ENCODE results near the gene OR2Z1.

The OR2Z1 gene

GRCh38 chr19:8721334-8721733 lies at the start of gene OR2Z1:
Gene OR2Z1, plus strand, starts transcription at chr19:8721634. Its CDS starts 9,395 bp downstream, at chr19:8731029.
- no peak within 1 kb of the TSS for H3K9ac ChIP-seq (ENCODE audit: low read depth, low read length)
- H3K9me3 ChIP-seq (ENCODE audit: insufficient read depth, low read depth, low read length) = peaks cover 72% of the 10 kb centered on the region
- no peaks in the 10 kb centered on the region for H3K27me3 ChIP-seq (ENCODE audit: insufficient read depth, low read length)
- no peak within 1 kb of the TSS for H3K4me3 ChIP-seq (ENCODE audit: low read length)
- no peaks in the 10 kb centered on the region for H3K36me3 ChIP-seq (ENCODE audit: insufficient read depth, low read depth, low read length)
- H3K27ac ChIP-seq (ENCODE audit: low read length) = no peak within 1 kb of the TSS
- no peaks in the 10 kb centered on the region for H3K4me1 ChIP-seq (ENCODE audit: insufficient read depth, low read length)

GRCh38 chr19:8673276-8673891 lies 48.0 kb upstream of the OR2Z1 start:
- Histone ChIP-seq H3K4me1 (ENCODE audit: insufficient read depth, low read length) (no peaks in the 10 kb centered on the region), H3K9me3 (ENCODE audit: insufficient read depth, low read depth, low read length) (peaks cover 5% of the 10 kb centered on the region), H3K9ac (ENCODE audit: low read depth, low read length) (no peak overlapping the region), H3K27ac (ENCODE audit: low read length) (no peak overlapping the region), H3K27me3 (ENCODE audit: insufficient read depth, low read length) (no peaks in the 10 kb centered on the region), H3K36me3 (ENCODE audit: insufficient read depth, low read depth, low read length) (no peaks in the 10 kb centered on the region), H3K4me3 (ENCODE audit: low read length) (no peak overlapping the region)

GRCh38 chr19:8675066-8675465 lies 46.4 kb upstream of the OR2Z1 start:
- H3K27ac ChIP-seq (ENCODE audit: low read length) = no peak overlapping the region
- no peaks in the 10 kb centered on the region for H3K36me3 ChIP-seq (ENCODE audit: insufficient read depth, low read depth, low read length)
- H3K27me3 ChIP-seq (ENCODE audit: insufficient read depth, low read length) = no peaks in the 10 kb centered on the region
- peaks cover 10% of the 10 kb centered on the region for H3K9me3 ChIP-seq (ENCODE audit: insufficient read depth, low read depth, low read length)
- no peaks in the 10 kb centered on the region for H3K4me1 ChIP-seq (ENCODE audit: insufficient read depth, low read length)
- H3K4me3 ChIP-seq (ENCODE audit: low read length) = no peak overlapping the region
- no peak overlapping the region for H3K9ac ChIP-seq (ENCODE audit: low read depth, low read length)

- no peak overlapping the region for H3K9ac ChIP-seq (ENCODE audit: low read depth, low read length)
- H3K36me3 ChIP-seq (ENCODE audit: insufficient read depth, low read depth, low read length) = no peaks in the 10 kb centered on the region
- no peak overlapping the region for H3K4me3 ChIP-seq (ENCODE audit: low read length)
- no peaks in the 10 kb centered on the region for H3K27me3 ChIP-seq (ENCODE audit: insufficient read depth, low read length)
- H3K4me1 ChIP-seq (ENCODE audit: insufficient read depth, low read length) = no peaks in the 10 kb centered on the region
- H3K9me3 ChIP-seq (ENCODE audit: insufficient read depth, low read depth, low read length) = peaks cover 10% of the 10 kb centered on the region
- no peak overlapping the region for H3K27ac ChIP-seq (ENCODE audit: low read length)
These were observed 43.1 kb upstream of the OR2Z1 start for GRCh38 chr19:8678244-8678807.

GRCh38 chr19:8680676-8681344 lies 40.6 kb upstream of the OR2Z1 start:
- Histone ChIP-seq H3K9ac (ENCODE audit: low read depth, low read length) (no peak overlapping the region), H3K27ac (ENCODE audit: low read length) (no peak overlapping the region), H3K4me1 (ENCODE audit: insufficient read depth, low read length) (no peaks in the 10 kb centered on the region), H3K4me3 (ENCODE audit: low read length) (no peak overlapping the region), H3K27me3 (ENCODE audit: insufficient read depth, low read length) (no peaks in the 10 kb centered on the region), H3K9me3 (ENCODE audit: insufficient read depth, low read depth, low read length) (peaks cover 10% of the 10 kb centered on the region), H3K36me3 (ENCODE audit: insufficient read depth, low read depth, low read length) (no peaks in the 10 kb centered on the region)

- H3K9ac ChIP-seq (ENCODE audit: low read depth, low read length) = no peak overlapping the region
- H3K4me3 ChIP-seq (ENCODE audit: low read length) = no peak overlapping the region
- H3K4me1 ChIP-seq (ENCODE audit: insufficient read depth, low read length) = no peaks in the 10 kb centered on the region
- H3K9me3 ChIP-seq (ENCODE audit: insufficient read depth, low read depth, low read length) = peaks cover 10% of the 10 kb centered on the region
- no peaks in the 10 kb centered on the region for H3K27me3 ChIP-seq (ENCODE audit: insufficient read depth, low read length)
- no peak overlapping the region for H3K27ac ChIP-seq (ENCODE audit: low read length)
- no peaks in the 10 kb centered on the region for H3K36me3 ChIP-seq (ENCODE audit: insufficient read depth, low read depth, low read length)
These were observed 39.9 kb upstream of the OR2Z1 start for GRCh38 chr19:8681345-8682029.

GRCh38 chr19:8682472-8682871 lies 39.0 kb upstream of the OR2Z1 start:
- peaks cover 10% of the 10 kb centered on the region for H3K9me3 ChIP-seq (ENCODE audit: insufficient read depth, low read depth, low read length)
- no peak overlapping the region for H3K27ac ChIP-seq (ENCODE audit: low read length)

GRCh38 chr19:8682931-8683330 lies 38.5 kb upstream of the OR2Z1 start:
- no peaks in the 10 kb centered on the region for H3K27me3 ChIP-seq (ENCODE audit: insufficient read depth, low read length)
- H3K27ac ChIP-seq (ENCODE audit: low read length) = no peak overlapping the region
- no peaks in the 10 kb centered on the region for H3K36me3 ChIP-seq (ENCODE audit: insufficient read depth, low read depth, low read length)
- H3K4me3 ChIP-seq (ENCODE audit: low read length) = no peak overlapping the region
- no peak overlapping the region for H3K9ac ChIP-seq (ENCODE audit: low read depth, low read length)
- H3K9me3 ChIP-seq (ENCODE audit: insufficient read depth, low read depth, low read length) = peaks cover 5% of the 10 kb centered on the region
- no peaks in the 10 kb centered on the region for H3K4me1 ChIP-seq (ENCODE audit: insufficient read depth, low read length)

More at GRCh38 chr19:8682472-8682871, 39.0 kb upstream of the OR2Z1 start:
- Histone ChIP-seq H3K4me3 (ENCODE audit: low read length) (no peak overlapping the region), H3K4me1 (ENCODE audit: insufficient read depth, low read length) (no peaks in the 10 kb centered on the region), H3K27me3 (ENCODE audit: insufficient read depth, low read length) (no peaks in the 10 kb centered on the region), H3K36me3 (ENCODE audit: insufficient read depth, low read depth, low read length) (no peaks in the 10 kb centered on the region), H3K9ac (ENCODE audit: low read depth, low read length) (no peak overlapping the region)

- Histone ChIP-seq H3K4me1 (ENCODE audit: insufficient read depth, low read length) (no peaks in the 10 kb centered on the region), H3K4me3 (ENCODE audit: low read length) (no peak overlapping the region), H3K9ac (ENCODE audit: low read depth, low read length) (no peak overlapping the region), H3K27me3 (ENCODE audit: insufficient read depth, low read length) (no peaks in the 10 kb centered on the region), H3K36me3 (ENCODE audit: insufficient read depth, low read depth, low read length) (no peaks in the 10 kb centered on the region), H3K27ac (ENCODE audit: low read length) (no peak overlapping the region), H3K9me3 (ENCODE audit: insufficient read depth, low read depth, low read length) (peaks cover 4% of the 10 kb centered on the region; the same call in 1 of the 2 replicates)
These were observed 37.2 kb upstream of the OR2Z1 start for GRCh38 chr19:8684001-8684902.

GRCh38 chr19:8686549-8686948 lies 34.9 kb upstream of the OR2Z1 start:
- no peak overlapping the region for H3K27ac ChIP-seq (ENCODE audit: low read length)
- H3K27me3 ChIP-seq (ENCODE audit: insufficient read depth, low read length) = no peaks in the 10 kb centered on the region
- no peaks in the 10 kb centered on the region for H3K4me1 ChIP-seq (ENCODE audit: insufficient read depth, low read length)
- H3K9me3 ChIP-seq (ENCODE audit: insufficient read depth, low read depth, low read length) = no peaks in the 10 kb centered on the region
- no peak overlapping the region for H3K9ac ChIP-seq (ENCODE audit: low read depth, low read length)
- H3K36me3 ChIP-seq (ENCODE audit: insufficient read depth, low read depth, low read length) = no peaks in the 10 kb centered on the region
- H3K4me3 ChIP-seq (ENCODE audit: low read length) = no peak overlapping the region

GRCh38 chr19:8688930-8689329 lies 32.5 kb upstream of the OR2Z1 start:
- no peaks in the 10 kb centered on the region for H3K4me1 ChIP-seq (ENCODE audit: insufficient read depth, low read length)
- H3K27me3 ChIP-seq (ENCODE audit: insufficient read depth, low read length) = peaks cover 4% of the 10 kb centered on the region
- no peak overlapping the region for H3K4me3 ChIP-seq (ENCODE audit: low read length)
- H3K9ac ChIP-seq (ENCODE audit: low read depth, low read length) = no peak overlapping the region
- H3K9me3 ChIP-seq (ENCODE audit: insufficient read depth, low read depth, low read length) = no peaks in the 10 kb centered on the region
- no peak overlapping the region for H3K27ac ChIP-seq (ENCODE audit: low read length)
- H3K36me3 ChIP-seq (ENCODE audit: insufficient read depth, low read depth, low read length) = no peaks in the 10 kb centered on the region
